Measurements from ENCODE around the gene SYNJ1. TPM values are rescaled to one million over a fixed set of nuclear protein-coding genes. Genes with fewer than 3 reads are reported as not detected.
A peak's percentile ranks its signal among the peaks of the same experiment; 100 is the strongest.
"Not testable (repeated sequence)": the region's sequence is repeated elsewhere in the genome, so short reads cannot be mapped to it uniquely, and the experiment has no call there.

The SYNJ1 gene
- 10 to 100 TPM; 13.1 to 14.0 TPM for total RNA-seq
- long read RNA-seq, partial matches to known transcripts: 1 of 4 reads
- long read RNA-seq, other reads (novel, unspliced or antisense): 3 of 4 reads

- intact Hi-C loops (cut with DNase I, micrococcal nuclease): no loop called here
- DNase-seq: peak; percentile 96
- peak; percentile 94 for ATAC-seq
Observed at GRCh38 chr21:32727687-32728455, at the start of gene SYNJ1. Gene SYNJ1, minus strand, starts transcription at chr21:32728013. Its CDS starts 1,118 bp downstream, at chr21:32726895.

GRCh38 chr21:32777269-32777668 is 49.5 kb upstream of the SYNJ1 start:
- intact Hi-C loops (cut with DNase I, micrococcal nuclease): no loop called here
- ATAC-seq: no peak
- no peak for DNase-seq

GRCh38 chr21:32776743-32777142 is 48.9 kb upstream of the SYNJ1 start:
- intact Hi-C loops (cut with DNase I, micrococcal nuclease): no loop called here
- ATAC-seq: no peak

GRCh38 chr21:32773048-32773344 is 45.2 kb upstream of the SYNJ1 start:
- ATAC-seq; DNase-seq; intact Hi-C loops (cut with DNase I, micrococcal nuclease): not testable (repeated sequence)

More at GRCh38 chr21:32776743-32777142, 48.9 kb upstream of the SYNJ1 start:
- DNase-seq: no peak

GRCh38 chr21:32772281-32773047 is 44.7 kb upstream of the SYNJ1 start:
- DNase-seq: peak; percentile 57 to 67
- ATAC-seq: peak; percentile 52
- intact Hi-C loops (cut with DNase I, micrococcal nuclease): no loop called here

- DNase-seq: peak; percentile 48 to 73
- intact Hi-C loops (cut with DNase I, micrococcal nuclease): no loop called here
- peak; percentile 48 for ATAC-seq
Observed at GRCh38 chr21:32770871-32771523, 43.2 kb upstream of the SYNJ1 start.

GRCh38 chr21:32768530-32768929 is 40.7 kb upstream of the SYNJ1 start:
- no peak for ATAC-seq
- intact Hi-C loops (cut with DNase I, micrococcal nuclease): no loop called here

GRCh38 chr21:32765058-32765457 is 37.2 kb upstream of the SYNJ1 start:
- DNase-seq (no peak), ATAC-seq (no peak)
- intact Hi-C loops (cut with DNase I, micrococcal nuclease): no loop called here

More at GRCh38 chr21:32768530-32768929, 40.7 kb upstream of the SYNJ1 start:
- DNase-seq: no peak

GRCh38 chr21:32764186-32764585 is 36.4 kb upstream of the SYNJ1 start:
- ATAC-seq: no peak
- intact Hi-C loops (cut with DNase I, micrococcal nuclease): no loop called here
- no peak for DNase-seq

GRCh38 chr21:32757804-32758203 is 30.0 kb upstream of the SYNJ1 start:
- intact Hi-C loops (cut with DNase I, micrococcal nuclease): no loop called here
- ATAC-seq: no peak
- DNase-seq: no peak

GRCh38 chr21:32756096-32756495 is 28.3 kb upstream of the SYNJ1 start:
- ATAC-seq (no peak), DNase-seq (no peak)
- intact Hi-C loops (cut with DNase I, micrococcal nuclease): no loop called here

- intact Hi-C loops (cut with DNase I, micrococcal nuclease): no loop called here
- DNase-seq (no peak), ATAC-seq (no peak)
Observed at GRCh38 chr21:32753818-32754585, 26.2 kb upstream of the SYNJ1 start.

- intact Hi-C loops (cut with DNase I, micrococcal nuclease): no loop called here
- no peak for DNase-seq
- ATAC-seq: no peak
Observed at GRCh38 chr21:32750405-32750804, 22.6 kb upstream of the SYNJ1 start.

- intact Hi-C loops (cut with DNase I, micrococcal nuclease): no loop called here
- ATAC-seq (no peak), DNase-seq (no peak)
Observed at GRCh38 chr21:32749662-32750061, 21.8 kb upstream of the SYNJ1 start.

GRCh38 chr21:32748529-32748928 is 20.7 kb upstream of the SYNJ1 start:
- DNase-seq (no peak), ATAC-seq (no peak)
- intact Hi-C loops (cut with DNase I, micrococcal nuclease): no loop called here

GRCh38 chr21:32747396-32747795 is 19.6 kb upstream of the SYNJ1 start:
- ATAC-seq: no peak

GRCh38 chr21:32746711-32747110 is 18.9 kb upstream of the SYNJ1 start:
- intact Hi-C loops (cut with DNase I, micrococcal nuclease); DNase-seq; ATAC-seq: not testable (repeated sequence)

More at GRCh38 chr21:32747396-32747795, 19.6 kb upstream of the SYNJ1 start:
- intact Hi-C loops (cut with DNase I, micrococcal nuclease): no loop called here
- DNase-seq: no peak

- ATAC-seq (no peak), DNase-seq (no peak)
- intact Hi-C loops (cut with DNase I, micrococcal nuclease): no loop called here
Observed at GRCh38 chr21:32742396-32742795, 14.6 kb upstream of the SYNJ1 start.

- intact Hi-C loops (cut with DNase I, micrococcal nuclease): no loop called here
- ATAC-seq: no peak
- no peak for DNase-seq
Observed at GRCh38 chr21:32741336-32741735, 13.5 kb upstream of the SYNJ1 start.
